ENCODE results near the gene TMEM245.

Gene TMEM245

GRCh38 chr9:109088221-109088620 is 31.5 kb downstream of the TMEM245 start:
- Histone ChIP-seq H3K36me3 (ENCODE audit: control insufficient read depth, insufficient read depth, low read length) (peaks cover 3% of the 10 kb centered on the region), H2BK120ac (ENCODE audit: low read depth, low read length) (no peak overlapping the region), H2BK15ac (replicated peaks; ENCODE audit: low read depth) (no peak overlapping the region), H3K9ac (ENCODE audit: low read length) (no peak overlapping the region), H3K4ac (ENCODE audit: low read depth, low read length) (no peak overlapping the region), H4K5ac (ENCODE audit: low read length) (no peak overlapping the region), H3K79me1 (ENCODE audit: low read length) (peaks cover 9% of the 10 kb centered on the region), H2BK5ac (ENCODE audit: low read length) (no peak overlapping the region), H2AK5ac (ENCODE audit: low read length) (no peak overlapping the region), H3K27me3 (ENCODE audit: insufficient read depth, low read length, poor library complexity) (no peaks in the 10 kb centered on the region), H3K4me2 (ENCODE audit: low read length) (no peak overlapping the region), H3K4me3 (ENCODE audit: low read length) (no peak overlapping the region), H3K79me2 (ENCODE audit: control insufficient read depth, insufficient read depth, low read length) (peaks cover 3% of the 10 kb centered on the region), H4K8ac (ENCODE audit: low read depth, low read length) (no peak overlapping the region), H3K27ac (ENCODE audit: low read depth, low read length) (no peak overlapping the region), H3K56ac (ENCODE audit: low read length) (no peak overlapping the region), H3K4me1 (ENCODE audit: control insufficient read depth, low read depth, low read length) (no peaks in the 10 kb centered on the region), H3K23ac (ENCODE audit: low read length) (no peak overlapping the region), H3K18ac (ENCODE audit: low read length) (no peak overlapping the region)
- no peak for DNase-seq
- WGBS (ENCODE audit: extremely low coverage, insufficient coverage, low lambda C conversion rate): no CpG with 5 or more reads among the region's 7 CpGs

- Histone ChIP-seq H2BK120ac (ENCODE audit: low read depth, low read length) (no peak overlapping the region), H2BK5ac (ENCODE audit: low read length) (no peak overlapping the region), H2BK15ac (replicated peaks; ENCODE audit: low read depth) (no peak overlapping the region), H3K9ac (ENCODE audit: low read length) (no peak overlapping the region), H3K4me2 (ENCODE audit: low read length) (no peak overlapping the region), H3K4me3 (ENCODE audit: low read length) (no peak overlapping the region), H3K18ac (ENCODE audit: low read length) (no peak overlapping the region), H3K79me1 (ENCODE audit: low read length) (peaks cover 8% of the 10 kb centered on the region), H3K23ac (ENCODE audit: low read length) (no peak overlapping the region), H3K79me2 (ENCODE audit: control insufficient read depth, insufficient read depth, low read length) (peaks cover 3% of the 10 kb centered on the region), H3K36me3 (ENCODE audit: control insufficient read depth, insufficient read depth, low read length) (peaks cover 3% of the 10 kb centered on the region), H4K8ac (ENCODE audit: low read depth, low read length) (no peak overlapping the region), H3K4me1 (ENCODE audit: control insufficient read depth, low read depth, low read length) (no peaks in the 10 kb centered on the region), H2AK5ac (ENCODE audit: low read length) (no peak overlapping the region), H3K27ac (ENCODE audit: low read depth, low read length) (no peak overlapping the region), H4K5ac (ENCODE audit: low read length) (no peak overlapping the region), H3K4ac (ENCODE audit: low read depth, low read length) (no peak overlapping the region), H3K27me3 (ENCODE audit: insufficient read depth, low read length, poor library complexity) (no peaks in the 10 kb centered on the region), H3K56ac (ENCODE audit: low read length) (no peak overlapping the region)
- DNase-seq: no peak
- WGBS (ENCODE audit: extremely low coverage, insufficient coverage, low lambda C conversion rate): no CpG with 5 or more reads among the region's 2 CpGs
Measured at GRCh38 chr9:109087795-109088194, 32.0 kb downstream of the TMEM245 start.

GRCh38 chr9:109086221-109086620 is 33.5 kb downstream of the TMEM245 start:
- H3K36me3 ChIP-seq (ENCODE audit: control insufficient read depth, insufficient read depth, low read length): peaks cover 3% of the 10 kb centered on the region
- H3K4me2 ChIP-seq (ENCODE audit: low read length): no peak overlapping the region
- H4K8ac ChIP-seq (ENCODE audit: low read depth, low read length): no peak overlapping the region
- no peak overlapping the region for H4K5ac ChIP-seq (ENCODE audit: low read length)
- H3K79me1 ChIP-seq (ENCODE audit: low read length): peaks cover 5% of the 10 kb centered on the region
- H3K23ac ChIP-seq (ENCODE audit: low read length): no peak overlapping the region
- H3K56ac ChIP-seq (ENCODE audit: low read length): no peak overlapping the region
- no peak overlapping the region for H3K4ac ChIP-seq (ENCODE audit: low read depth, low read length)
- H2BK120ac ChIP-seq (ENCODE audit: low read depth, low read length): no peak overlapping the region
- no peak overlapping the region for H3K9ac ChIP-seq (ENCODE audit: low read length)
- H3K4me1 ChIP-seq (ENCODE audit: control insufficient read depth, low read depth, low read length): no peaks in the 10 kb centered on the region
- H3K4me3 ChIP-seq (ENCODE audit: low read length): no peak overlapping the region
- H3K18ac ChIP-seq (ENCODE audit: low read length): no peak overlapping the region
- peaks cover 1% of the 10 kb centered on the region for H3K79me2 ChIP-seq (ENCODE audit: control insufficient read depth, insufficient read depth, low read length)
- H2BK5ac ChIP-seq (ENCODE audit: low read length): no peak overlapping the region
- no peak overlapping the region for H3K27ac ChIP-seq (ENCODE audit: low read depth, low read length)
- WGBS (ENCODE audit: extremely low coverage, insufficient coverage, low lambda C conversion rate): no CpG with 5 or more reads among the region's 3 CpGs
- H2BK15ac ChIP-seq (replicated peaks; ENCODE audit: low read depth): no peak overlapping the region
- no peak for DNase-seq
- no peaks in the 10 kb centered on the region for H3K27me3 ChIP-seq (ENCODE audit: insufficient read depth, low read length, poor library complexity)
- no peak overlapping the region for H2AK5ac ChIP-seq (ENCODE audit: low read length)

- no peak overlapping the region for H3K18ac ChIP-seq (ENCODE audit: low read length)
- no peak overlapping the region for H3K56ac ChIP-seq (ENCODE audit: low read length)
- no peaks in the 10 kb centered on the region for H3K27me3 ChIP-seq (ENCODE audit: insufficient read depth, low read length, poor library complexity)
- no peak overlapping the region for H3K23ac ChIP-seq (ENCODE audit: low read length)
- H3K36me3 ChIP-seq (ENCODE audit: control insufficient read depth, insufficient read depth, low read length): no peaks in the 10 kb centered on the region
- no peaks in the 10 kb centered on the region for H3K4me1 ChIP-seq (ENCODE audit: control insufficient read depth, low read depth, low read length)
- H2AK5ac ChIP-seq (ENCODE audit: low read length): no peak overlapping the region
- no peak overlapping the region for H2BK120ac ChIP-seq (ENCODE audit: low read depth, low read length)
- H2BK5ac ChIP-seq (ENCODE audit: low read length): no peak overlapping the region
- H4K8ac ChIP-seq (ENCODE audit: low read depth, low read length): no peak overlapping the region
- H3K79me2 ChIP-seq (ENCODE audit: control insufficient read depth, insufficient read depth, low read length): no peaks in the 10 kb centered on the region
- no peak overlapping the region for H3K4ac ChIP-seq (ENCODE audit: low read depth, low read length)
- H3K79me1 ChIP-seq (ENCODE audit: low read length): peaks cover 2% of the 10 kb centered on the region
- no peak overlapping the region for H3K27ac ChIP-seq (ENCODE audit: low read depth, low read length)
- no peak for DNase-seq
- no peak overlapping the region for H4K5ac ChIP-seq (ENCODE audit: low read length)
- no peak overlapping the region for H3K4me3 ChIP-seq (ENCODE audit: low read length)
- H3K4me2 ChIP-seq (ENCODE audit: low read length): no peak overlapping the region
- H2BK15ac ChIP-seq (replicated peaks; ENCODE audit: low read depth): no peak overlapping the region
- H3K9ac ChIP-seq (ENCODE audit: low read length): no peak overlapping the region
Measured at GRCh38 chr9:109085510-109085909, 34.2 kb downstream of the TMEM245 start.

GRCh38 chr9:109083813-109084405 is 35.8 kb downstream of the TMEM245 start:
- H3K79me1 ChIP-seq (ENCODE audit: low read length): peaks cover 2% of the 10 kb centered on the region
- no peak overlapping the region for H4K8ac ChIP-seq (ENCODE audit: low read depth, low read length)
- no peak overlapping the region for H2BK120ac ChIP-seq (ENCODE audit: low read depth, low read length)
- H3K36me3 ChIP-seq (ENCODE audit: control insufficient read depth, insufficient read depth, low read length): no peaks in the 10 kb centered on the region
- H3K18ac ChIP-seq (ENCODE audit: low read length): no peak overlapping the region
- H3K4me1 ChIP-seq (ENCODE audit: control insufficient read depth, low read depth, low read length): no peaks in the 10 kb centered on the region
- no peak overlapping the region for H2AK5ac ChIP-seq (ENCODE audit: low read length)
- H2BK15ac ChIP-seq (replicated peaks; ENCODE audit: low read depth): no peak overlapping the region
- no peak overlapping the region for H3K4ac ChIP-seq (ENCODE audit: low read depth, low read length)
- no peak overlapping the region for H3K4me2 ChIP-seq (ENCODE audit: low read length)
- H3K56ac ChIP-seq (ENCODE audit: low read length): no peak overlapping the region
- H4K5ac ChIP-seq (ENCODE audit: low read length): no peak overlapping the region
- no peak overlapping the region for H2BK5ac ChIP-seq (ENCODE audit: low read length)
- H3K27me3 ChIP-seq (ENCODE audit: insufficient read depth, low read length, poor library complexity): no peaks in the 10 kb centered on the region
- no peak overlapping the region for H3K27ac ChIP-seq (ENCODE audit: low read depth, low read length)
- no peak for DNase-seq
- no peak overlapping the region for H3K4me3 ChIP-seq (ENCODE audit: low read length)
- no peaks in the 10 kb centered on the region for H3K79me2 ChIP-seq (ENCODE audit: control insufficient read depth, insufficient read depth, low read length)
- no peak overlapping the region for H3K23ac ChIP-seq (ENCODE audit: low read length)
- no peak overlapping the region for H3K9ac ChIP-seq (ENCODE audit: low read length)
- no CpG with 5 or more reads among the region's 4 CpGs for WGBS (ENCODE audit: extremely low coverage, insufficient coverage, low lambda C conversion rate)

- Histone ChIP-seq H3K23ac (ENCODE audit: low read length) (no peak overlapping the region), H3K4me1 (ENCODE audit: control insufficient read depth, low read depth, low read length) (no peaks in the 10 kb centered on the region), H3K4me3 (ENCODE audit: low read length) (no peak overlapping the region), H3K79me1 (ENCODE audit: low read length) (peaks cover 2% of the 10 kb centered on the region), H3K79me2 (ENCODE audit: control insufficient read depth, insufficient read depth, low read length) (no peaks in the 10 kb centered on the region), H2BK120ac (ENCODE audit: low read depth, low read length) (no peak overlapping the region), H3K27me3 (ENCODE audit: insufficient read depth, low read length, poor library complexity) (no peaks in the 10 kb centered on the region), H3K27ac (ENCODE audit: low read depth, low read length) (no peak overlapping the region), H3K4me2 (ENCODE audit: low read length) (no peak overlapping the region), H2BK15ac (replicated peaks; ENCODE audit: low read depth) (no peak overlapping the region), H3K56ac (ENCODE audit: low read length) (no peak overlapping the region), H4K5ac (ENCODE audit: low read length) (no peak overlapping the region), H2AK5ac (ENCODE audit: low read length) (no peak overlapping the region), H3K18ac (ENCODE audit: low read length) (no peak overlapping the region), H3K36me3 (ENCODE audit: control insufficient read depth, insufficient read depth, low read length) (peaks cover 2% of the 10 kb centered on the region), H4K8ac (ENCODE audit: low read depth, low read length) (no peak overlapping the region), H3K4ac (ENCODE audit: low read depth, low read length) (no peak overlapping the region), H2BK5ac (ENCODE audit: low read length) (no peak overlapping the region), H3K9ac (ENCODE audit: low read length) (no peak overlapping the region)
- WGBS (ENCODE audit: extremely low coverage, insufficient coverage, low lambda C conversion rate): no CpG with 5 or more reads among the region's 7 CpGs
- DNase-seq: no peak
Measured at GRCh38 chr9:109083141-109083540, 36.6 kb downstream of the TMEM245 start.

Data from mesendoderm (in vitro differentiated cells).